22Rv1 (cell line): Measurements from ENCODE around the gene SETBP1.

ENCODE experiments used
- CTCF ChIP-seq: fragments of 450-650 bp; IDR thresholded peaks from 2 replicates; pipeline ENCODE4 v1.5.1; 2017; ENCODE audit warnings: mild to moderate bottlenecking
- ZFX ChIP-seq: fragments of 450-650 bp; IDR thresholded peaks from 2 replicates; pipeline ENCODE4 v1.6.1; 2017; ENCODE audit warnings: antibody characterized with exemption, borderline replicate concordance

GRCh38 chr18:45060102-45060501 lies 379.4 kb downstream of the SETBP1 start:
- TF ChIP-seq CTCF (no peak), ZFX (no peak)
